ENCODE data around the gene NUCB2.

- no peak for TF ChIP-seq CTCF (optimal IDR thresholded peaks at IDR 0.05 in 1 of 3, IDR thresholded peaks at IDR 0.05 in 1 of 3, conservative IDR thresholded peaks at IDR 0.05 in 1 of 3; ENCODE audit: extremely low read depth in 1 of 3, insufficient read depth in 2 of 3, low read length in 3 of 3)
- TF ChIP-seq EZH2 (IDR thresholded peaks at IDR 0.05; ENCODE audit: low read length), result no peak
Observed at GRCh38 chr11:17263769-17264168, 12.8 kb upstream of the NUCB2 start.
